GM20431 (cell line): ENCODE data around the gene PDCD6IP.

ENCODE experiments used
- in situ Hi-C: fragments of 300-500 bp; cut with MseI, MboI; formaldehyde crosslinking; loops from one replicate; pipeline ENCODE4 v1.15.0; 2020; ENCODE audit warnings: low sequenced_read_pairs; ENCODE audit not compliant: unreplicated experiment

Gene PDCD6IP

DNA sequence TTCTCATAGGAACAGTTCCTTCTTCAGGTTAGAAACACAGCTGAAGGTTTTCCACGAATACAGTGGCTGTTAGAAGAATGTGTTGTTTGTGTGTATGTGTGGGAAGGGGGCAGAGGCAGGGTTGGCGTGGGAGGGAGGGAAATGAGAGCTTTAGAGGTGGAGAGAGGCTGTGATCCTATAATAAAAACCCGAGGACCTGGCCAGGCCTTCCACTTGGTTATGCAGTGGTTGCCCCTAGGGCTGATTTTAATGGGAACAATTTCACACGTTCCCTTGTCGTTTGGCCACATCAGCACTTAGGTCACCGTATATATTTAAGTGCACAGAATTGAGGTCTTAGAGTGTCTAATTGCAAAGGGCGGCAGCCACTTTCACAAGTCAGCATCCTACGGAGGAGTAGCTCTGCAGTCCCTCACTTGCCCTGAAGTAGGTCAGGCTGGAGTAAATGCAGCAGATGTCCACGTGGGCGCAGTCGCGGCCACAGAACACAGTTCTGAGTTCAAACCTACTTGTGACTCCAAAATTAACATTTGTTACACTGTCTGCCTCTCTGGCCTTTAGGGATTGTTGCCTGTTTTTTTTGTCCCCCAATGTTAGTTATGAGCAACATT, 85.6 kb downstream of the PDCD6IP start:
- in situ Hi-C loops: loop anchor here (25.0 kb wide), 1 partner anchor 803 kb away; no protein-coding TSS in a partner anchor

DNA sequence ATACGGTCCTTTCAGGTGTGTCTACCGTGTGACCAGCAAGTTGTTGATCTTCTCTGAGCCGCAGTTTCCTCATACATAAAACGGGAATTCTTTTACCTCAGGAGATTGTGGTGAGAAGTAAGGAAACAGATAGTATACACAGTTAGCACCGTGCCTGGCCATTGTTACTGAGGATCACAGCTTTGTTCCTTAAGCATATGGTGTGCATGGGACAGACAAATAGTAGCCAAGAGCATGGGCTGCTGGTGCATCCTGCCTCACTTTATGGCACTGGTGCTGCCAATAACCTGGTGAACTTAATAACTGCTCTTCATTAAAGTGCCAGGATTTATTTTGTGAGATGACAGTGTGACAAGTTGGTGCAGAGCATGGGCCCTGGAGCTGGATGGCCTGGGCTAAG, 86.3 kb downstream of the PDCD6IP start:
- in situ Hi-C loops: loop anchor here (25.0 kb wide), 1 partner anchor 803 kb away; no protein-coding TSS in a partner anchor

DNA sequence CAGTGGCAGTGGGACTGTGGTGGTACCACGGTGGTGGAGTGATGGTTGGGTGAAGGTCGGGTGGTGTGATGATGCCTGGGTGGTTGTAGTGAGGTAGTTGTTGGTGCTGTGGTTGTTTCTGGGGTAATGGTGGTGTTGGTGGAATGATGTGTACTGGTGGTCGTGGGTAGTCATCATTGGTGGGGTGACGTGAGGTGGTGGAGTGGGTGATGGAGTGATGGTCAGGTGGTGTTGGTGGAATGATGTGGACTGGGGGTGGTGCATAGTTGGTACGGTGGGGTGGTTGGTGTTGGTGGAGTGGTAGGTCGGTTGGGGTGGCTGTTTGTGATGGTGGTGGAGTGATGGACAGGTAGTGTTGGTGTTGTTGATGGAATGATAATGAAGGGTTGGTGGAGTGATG, 87.1 kb downstream of the PDCD6IP start:
- in situ Hi-C loops: loop anchor here (25.0 kb wide), 1 partner anchor 802 kb away; no protein-coding TSS in a partner anchor

DNA sequence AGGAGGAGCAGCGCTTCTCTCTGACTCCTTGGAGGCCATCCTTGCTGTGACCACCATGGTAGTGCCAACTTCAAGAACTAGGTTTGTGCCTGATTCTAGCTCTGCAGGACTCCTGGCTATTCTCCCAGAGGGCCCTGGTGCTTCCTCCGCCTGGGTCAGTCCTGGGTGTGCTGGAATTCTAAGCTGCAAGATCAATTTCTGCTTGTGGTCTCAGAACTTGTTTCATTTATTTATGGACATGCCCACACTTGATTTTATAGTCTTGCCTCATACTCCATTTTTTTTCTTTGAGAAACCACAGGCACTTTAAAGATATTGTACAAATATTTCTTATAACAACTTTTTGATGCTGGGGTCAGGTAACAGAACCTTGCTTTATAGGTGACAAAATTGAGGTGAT, 87.6 kb downstream of the PDCD6IP start:
- in situ Hi-C loops: loop anchor here (25.0 kb wide), 1 partner anchor 801 kb away; no protein-coding TSS in a partner anchor

DNA sequence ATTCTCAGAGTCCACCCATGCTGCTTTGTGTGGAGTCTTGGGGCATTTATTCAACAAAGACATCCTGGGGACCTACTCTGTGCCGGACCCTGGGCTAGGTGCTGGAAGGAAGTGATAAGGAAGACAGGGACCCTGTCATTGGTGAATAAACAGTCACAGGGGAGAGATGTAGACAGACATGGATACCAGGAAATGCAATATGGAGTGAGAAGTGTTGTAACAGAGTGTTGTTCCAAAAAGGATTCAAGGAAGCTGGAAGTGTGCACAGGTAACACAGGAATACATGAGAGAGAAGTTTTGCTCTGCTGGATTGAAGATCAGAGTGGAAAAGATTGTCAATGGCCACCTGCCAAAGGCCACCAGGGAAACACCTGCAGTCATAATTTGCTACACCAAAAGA, 89.0 kb downstream of the PDCD6IP start:
- in situ Hi-C loops: loop anchor here (25.0 kb wide), 1 partner anchor 800 kb away; no protein-coding TSS in a partner anchor

DNA sequence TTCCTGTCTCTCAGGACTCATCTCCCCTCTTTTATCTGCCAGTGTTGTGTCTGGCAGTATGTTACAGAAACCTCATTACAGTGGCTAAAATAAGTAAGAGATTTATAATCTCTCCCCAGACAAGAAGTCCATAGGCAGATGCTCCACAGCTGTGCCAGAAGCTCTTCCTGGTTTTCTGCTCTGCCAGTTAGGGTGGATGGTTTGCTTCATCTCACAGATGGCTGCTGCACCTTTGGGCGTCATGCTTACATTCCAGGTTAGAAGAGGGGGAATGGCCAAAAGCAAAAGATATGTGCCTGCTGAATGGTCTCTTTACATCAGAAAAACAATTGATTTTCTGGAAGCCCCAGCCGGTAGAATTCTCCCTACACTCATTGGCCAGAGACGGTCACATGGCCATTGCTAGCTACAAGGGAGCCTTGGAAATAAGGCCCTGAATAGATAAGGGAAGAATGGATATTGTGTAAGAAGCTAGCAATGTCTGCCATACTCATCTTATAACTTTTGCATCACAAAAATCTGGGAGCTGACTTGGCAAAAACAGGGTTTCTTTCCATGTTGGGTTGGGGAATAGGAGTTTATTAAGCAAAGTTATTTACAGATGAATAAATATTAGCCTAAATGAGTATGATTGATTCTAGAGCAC, 91.1 kb downstream of the PDCD6IP start:
- in situ Hi-C loops: loop anchor here (25.0 kb wide), 1 partner anchor 798 kb away; no protein-coding TSS in a partner anchor

- in situ Hi-C loops: loop anchor here (25.0 kb wide), 1 partner anchor 795 kb away; no protein-coding TSS in a partner anchor
These were observed 94.2 kb downstream of the PDCD6IP start for GRCh38 chr3:33892655-33893054.

DNA sequence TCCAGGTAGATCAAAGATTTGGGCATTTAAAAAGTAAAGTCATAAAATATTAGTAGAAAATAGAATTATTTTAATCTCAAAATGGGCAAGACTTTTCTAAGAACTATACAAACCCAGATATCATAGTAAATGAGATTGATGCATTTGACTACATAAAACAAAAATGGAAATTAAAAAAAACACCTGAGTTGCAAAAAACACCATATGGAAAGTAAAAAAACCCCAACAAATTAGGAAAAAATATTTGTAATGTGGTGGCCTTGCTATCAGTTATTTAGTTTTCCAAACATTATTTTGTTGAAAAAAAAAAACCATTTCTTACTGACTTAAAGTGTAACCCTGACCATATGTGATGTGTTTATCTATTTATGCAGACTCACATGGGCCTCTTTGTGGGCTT, 97.2 kb downstream of the PDCD6IP start:
- in situ Hi-C loops: loop anchor here (25.0 kb wide), 1 partner anchor 792 kb away; no protein-coding TSS in a partner anchor

DNA sequence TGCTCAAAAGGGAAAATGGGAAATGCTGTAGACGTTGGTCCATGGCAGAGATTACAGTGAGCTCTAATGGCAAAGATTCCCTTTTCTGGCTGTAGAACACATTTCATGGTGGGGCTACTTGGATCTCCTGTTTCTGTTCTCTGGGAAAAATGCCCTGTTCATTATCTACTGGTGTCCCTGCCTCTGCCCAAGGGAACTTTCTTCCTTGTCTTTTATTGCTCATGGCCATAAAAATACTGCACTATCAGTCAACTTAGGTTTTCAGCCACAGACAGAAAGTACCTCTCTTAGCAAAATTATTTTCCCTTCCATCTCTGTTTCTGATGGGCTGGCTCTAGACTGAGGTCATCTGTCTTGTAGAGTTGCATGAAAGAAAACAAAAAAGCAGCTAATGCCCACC, 98.9 kb downstream of the PDCD6IP start:
- in situ Hi-C loops: loop anchor here (25.0 kb wide), 1 partner anchor 790 kb away; no protein-coding TSS in a partner anchor

GRCh38 chr3:33898901-33899300, 100.5 kb downstream of the PDCD6IP start:
- in situ Hi-C loops: loop anchor here (25.0 kb wide), 1 partner anchor 788 kb away; no protein-coding TSS in a partner anchor

- in situ Hi-C loops: no loop called here
These were observed 102.0 kb downstream of the PDCD6IP start for GRCh38 chr3:33900440-33900808.

DNA sequence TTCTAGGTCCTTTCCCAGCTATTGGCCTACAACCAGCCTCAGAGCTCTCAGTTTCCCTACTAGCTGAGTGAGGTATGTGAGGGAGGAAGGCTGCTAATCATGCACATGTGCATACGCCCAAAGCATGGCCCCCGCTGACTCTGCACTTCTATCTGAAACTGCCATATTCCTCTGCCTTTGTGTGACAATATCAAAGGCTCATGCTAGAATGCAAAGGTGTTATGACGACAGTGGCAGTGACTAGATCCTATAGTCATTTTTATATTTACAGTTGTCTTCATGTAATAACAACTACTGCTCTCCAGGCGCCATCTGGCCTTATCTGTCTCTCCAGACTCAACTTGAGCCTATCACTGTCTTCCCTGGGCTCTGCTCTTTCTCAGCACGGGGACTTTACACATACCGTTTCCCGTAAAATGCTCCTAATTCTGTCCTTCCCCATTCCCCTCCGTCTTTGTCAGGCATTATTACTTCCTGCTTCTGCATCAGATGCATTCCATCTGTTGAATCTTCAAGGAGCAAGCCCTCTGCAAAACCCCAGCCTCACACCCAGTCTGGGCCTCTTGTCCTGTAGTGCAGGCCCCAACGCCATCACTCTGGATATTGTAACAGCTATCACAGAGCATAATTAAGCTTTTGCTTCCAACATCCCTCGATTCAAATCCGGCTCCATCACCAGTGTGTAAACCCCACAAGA, 102.5 kb downstream of the PDCD6IP start:
- in situ Hi-C loops: no loop called here

DNA sequence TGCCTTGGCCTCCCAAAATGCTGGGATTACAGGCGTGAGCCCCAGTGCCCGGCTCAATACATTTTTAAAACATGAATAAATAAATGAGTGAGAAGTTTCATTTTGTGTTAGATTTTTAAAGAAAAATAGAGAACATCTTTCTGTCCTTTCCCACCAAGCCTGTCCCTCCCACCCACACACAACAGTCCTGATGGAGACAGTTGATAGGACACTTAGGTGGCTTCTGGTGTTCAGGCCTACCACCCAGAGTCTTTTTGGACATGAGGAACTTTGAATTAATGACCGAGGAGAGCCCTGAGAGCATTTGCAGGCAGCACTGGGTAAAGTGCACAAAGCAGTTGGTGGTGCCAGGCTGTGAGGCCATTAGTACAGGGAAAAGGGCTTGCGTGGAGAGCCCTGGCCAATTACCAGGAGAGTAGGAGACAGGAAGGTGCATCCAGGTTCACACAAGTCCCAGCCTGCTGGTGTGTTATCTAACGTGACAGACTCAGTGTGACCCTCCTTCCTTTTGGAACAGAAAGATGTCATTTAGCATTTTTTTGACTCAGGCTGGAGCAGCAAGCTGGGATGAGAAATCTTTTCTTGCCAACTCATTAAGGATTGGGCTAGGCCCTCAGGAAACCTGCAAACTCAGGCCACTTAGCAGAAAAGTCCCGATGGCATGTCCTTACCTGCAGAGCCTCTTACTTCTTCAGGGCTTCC, 103.6 kb downstream of the PDCD6IP start:
- in situ Hi-C loops: no loop called here

- in situ Hi-C loops: no loop called here
These were observed 106.3 kb downstream of the PDCD6IP start for GRCh38 chr3:33904730-33905129.

DNA sequence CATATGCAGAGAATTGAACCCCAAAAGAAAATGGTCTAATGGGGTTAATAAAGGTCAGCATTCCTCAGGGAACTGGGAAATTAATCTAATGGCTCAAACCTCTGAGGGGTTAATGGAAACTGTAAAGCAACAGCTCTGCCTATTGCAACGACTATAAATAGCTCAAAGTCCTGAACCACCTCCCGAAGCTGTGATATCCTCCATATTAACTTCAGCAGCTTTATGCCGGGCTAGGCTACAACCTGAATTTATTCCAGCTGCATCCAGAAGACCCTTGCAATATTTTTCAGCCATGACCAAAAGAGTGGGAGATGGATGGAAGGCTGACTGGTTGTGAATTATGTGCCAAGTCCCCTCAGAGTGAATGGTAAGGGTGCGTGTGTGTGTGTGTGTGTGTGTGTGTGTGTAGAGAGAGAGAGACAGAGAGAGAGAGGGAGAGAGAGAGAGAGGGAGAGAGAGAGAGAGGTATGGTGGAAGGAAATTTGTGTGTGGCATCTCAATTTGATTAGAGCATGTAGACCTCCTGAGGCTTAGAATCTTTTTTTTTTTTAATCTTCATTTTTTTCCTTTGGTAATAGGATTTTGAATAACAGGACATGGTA, 109.9 kb downstream of the PDCD6IP start:
- in situ Hi-C loops: no loop called here

DNA sequence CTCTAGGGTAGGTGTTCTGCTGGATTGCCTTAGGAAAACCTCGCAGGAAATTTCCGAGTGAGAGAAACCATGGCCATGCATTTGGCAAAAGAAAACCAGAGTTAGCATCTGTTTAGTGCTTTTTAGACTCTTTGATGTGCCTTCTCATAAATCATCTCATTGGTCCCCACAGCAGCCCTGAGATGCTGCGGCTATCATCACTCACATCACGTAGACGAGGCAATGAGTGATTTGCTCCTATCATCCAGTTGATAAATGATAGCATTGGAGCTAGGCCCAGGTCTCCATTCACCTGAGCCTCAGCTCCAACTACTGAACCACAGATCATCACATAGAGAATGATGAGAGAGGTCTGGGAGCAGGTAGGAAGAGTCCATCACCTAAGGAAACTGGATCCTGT, 111.1 kb downstream of the PDCD6IP start:
- in situ Hi-C loops: no loop called here

- in situ Hi-C loops: no loop called here
These were observed 111.6 kb downstream of the PDCD6IP start for GRCh38 chr3:33910031-33910430.

- in situ Hi-C loops: no loop called here
These were observed 113.3 kb downstream of the PDCD6IP start for GRCh38 chr3:33911525-33912322.

GRCh38 chr3:33914212-33914611, 115.8 kb downstream of the PDCD6IP start:
- in situ Hi-C loops: no loop called here
